IMR-90 (cell line): ENCODE results near the gene RASGRP3. TPM values are rescaled to one million over a fixed set of nuclear protein-coding genes. Genes with fewer than 3 reads are reported as not detected.

Experiments used
- ATAC-seq: fragments of 200-7000 bp; cut with Tn5 transposase; 2 replicates; pipeline ENCODE4 v1.9.1; 2020; ENCODE audit warnings: low read depth, mild to moderate bottlenecking, moderate library complexity
- BruUV-seq: library from RNA; stranded (reverse); fragments of 400-500 nt; replicated peaks from 2 replicates; lab custom pipeline; 2021; lab: Mats Ljungman, UMichigan
- CTCF ChIA-PET: fragments of 300-600 bp; formaldehyde crosslinking; extraction: SDS; loops from one replicate; lab custom pipeline; 2021; ENCODE audit warnings: antibody characterized with exemption; lab: Yijun Ruan, JAX
- POLR2A ChIA-PET: fragments of 300-600 bp; sonication (Branson Sonifier 250); formaldehyde crosslinking; loops from one replicate; lab custom pipeline; 2022; ENCODE audit warnings: antibody characterized with exemption; ENCODE audit not compliant: unreplicated experiment; lab: Charles Lee
- DNase-seq: peaks from one replicate; pipeline ENCODE4 v3.0.0; 2013
- H2AFZ ChIP-seq: replicated peaks from 2 replicates; pipeline ENCODE3; 2013; ENCODE audit warnings: low read length, mild to moderate bottlenecking; ENCODE audit not compliant: poor library complexity
- H2AK5ac ChIP-seq: 2 replicates; pipeline ENCODE4 v1.6.1; 2013; ENCODE audit warnings: low read depth, low read length, inconsistent platforms
- H2AK9ac ChIP-seq: replicated peaks from 2 replicates; pipeline ENCODE3; 2013; ENCODE audit warnings: mild to moderate bottlenecking, low read depth, low read length, moderate library complexity; ENCODE audit not compliant: poor library complexity
- H2BK120ac ChIP-seq: 2 replicates; pipeline ENCODE4 v1.6.1; 2013; ENCODE audit warnings: low read depth, low read length, inconsistent platforms
- H2BK15ac ChIP-seq: 3 replicates; pipeline ENCODE4 v1.6.1; 2013; ENCODE audit warnings: low read depth, low read length, inconsistent platforms
- H2BK20ac ChIP-seq: 2 replicates; pipeline ENCODE4 v1.6.1; 2013; ENCODE audit warnings: low read depth, mild to moderate bottlenecking, inconsistent platforms, low read length, moderate library complexity
- H2BK5ac ChIP-seq: 2 replicates; pipeline ENCODE4 v1.6.1; 2013; ENCODE audit warnings: mild to moderate bottlenecking, low read depth, low read length, inconsistent platforms; ENCODE audit not compliant: poor library complexity, severe bottlenecking
- H3K14ac ChIP-seq: replicated peaks from 2 replicates; pipeline ENCODE4 v1.6.1; 2013; ENCODE audit warnings: low read depth, low read length, inconsistent platforms
- H3K18ac ChIP-seq: 2 replicates; pipeline ENCODE4 v1.6.1; 2013; ENCODE audit warnings: low read depth, low read length, control low read depth
- H3K23ac ChIP-seq: 2 replicates; pipeline ENCODE4 v1.6.1; 2013; ENCODE audit warnings: low read depth, low read length, inconsistent platforms
- H3K27ac ChIP-seq: 2 replicates; pipeline ENCODE4 v1.5.1; 2013; ENCODE audit warnings: mild to moderate bottlenecking, control low read depth, low read length; ENCODE audit not compliant: insufficient read depth
- H3K27me3 ChIP-seq: 2 replicates; pipeline ENCODE4 v1.6.1; 2013; ENCODE audit warnings: low read length; ENCODE audit not compliant: control insufficient read depth, insufficient read depth
- H3K36me3 ChIP-seq: 2 replicates; pipeline ENCODE4 v1.6.1; 2013; ENCODE audit warnings: low read length, mixed read lengths; ENCODE audit not compliant: control insufficient read depth, insufficient read depth
- H3K4ac ChIP-seq: 2 replicates; pipeline ENCODE4 v1.6.1; 2013; ENCODE audit warnings: low read depth, low read length, inconsistent platforms
- H3K4me1 ChIP-seq: 2 replicates; pipeline ENCODE4 v1.6.1; 2013; ENCODE audit warnings: low read length, mixed read lengths; ENCODE audit not compliant: control insufficient read depth, insufficient read depth
- H3K4me2 ChIP-seq: 2 replicates; pipeline ENCODE4 v1.6.1; 2013; ENCODE audit warnings: low read depth, mild to moderate bottlenecking, control low read depth, low read length, moderate library complexity
- H3K4me3 ChIP-seq: 2 replicates; pipeline ENCODE4 v1.5.1; 2013; ENCODE audit warnings: low read depth, mild to moderate bottlenecking, control low read depth, low read length, moderate library complexity; ENCODE audit not compliant: insufficient read depth
- H3K56ac ChIP-seq: 2 replicates; pipeline ENCODE4 v1.6.1; 2013; ENCODE audit warnings: low read length, inconsistent platforms; ENCODE audit not compliant: insufficient read depth; ENCODE audit errors: extremely low read depth
- H3K79me1 ChIP-seq, 2 experiments: 2 replicates each; pipeline ENCODE4 v1.6.1; 2013; ENCODE audit warnings: low read length in 2 of 2, inconsistent platforms in 1 of 2, low read depth in 1 of 2
- H3K9ac ChIP-seq: 2 replicates; pipeline ENCODE4 v1.6.1; 2013; ENCODE audit warnings: low read depth, low read length, control low read depth
- H3K9me1 ChIP-seq: 2 replicates; pipeline ENCODE4 v1.6.1; 2013; ENCODE audit warnings: low read length, inconsistent platforms; ENCODE audit not compliant: insufficient read depth
- H3K9me3 ChIP-seq: 2 replicates; pipeline ENCODE4 v1.6.1; 2013; ENCODE audit warnings: low read length; ENCODE audit not compliant: control insufficient read depth, insufficient read depth
- H4K20me1 ChIP-seq: 2 replicates; pipeline ENCODE4 v1.6.1; 2013; ENCODE audit warnings: low read length, inconsistent platforms; ENCODE audit not compliant: insufficient read depth
- H4K5ac ChIP-seq: 2 replicates; pipeline ENCODE4 v1.6.1; 2013; ENCODE audit warnings: mild to moderate bottlenecking, low read depth, low read length, control low read depth
- H4K8ac ChIP-seq, 2 experiments: 2 replicates each; pipeline ENCODE4 v1.6.1; 2013; ENCODE audit warnings: low read depth in 2 of 2, low read length in 2 of 2, control low read depth in 1 of 2, inconsistent platforms in 1 of 2
- H4K91ac ChIP-seq: 2 replicates; pipeline ENCODE4 v1.6.1; 2013; ENCODE audit warnings: low read depth, low read length, inconsistent platforms; ENCODE audit not compliant: insufficient read depth
- BHLHE40 ChIP-seq: fragments of 150-350 bp; IDR thresholded peaks from 2 replicates; pipeline ENCODE4 v1.6.1; 2016; ENCODE audit warnings: mild to moderate bottlenecking, low read depth, low read length
- WGBS, 2 experiments: methylation state at CpG; one replicate each; pipeline versions ENCODE4 v1.1.5 to v1.1.7; 2013; ENCODE audit warnings: missing lambda C conversion rate in 2 of 2; ENCODE audit not compliant: insufficient read length in 1 of 2; ENCODE audit errors: extremely low coverage in 2 of 2; 5-methylcytosine and 5-hydroxymethylcytosine counted together
- dilution Hi-C: fragments of 300-500 bp; cut with HindIII; formaldehyde crosslinking; loops from one replicate; pipeline ENCODE4 v1.14.3; 2018; ENCODE audit warnings: low sequenced_read_pairs; ENCODE audit not compliant: unreplicated experiment
- in situ Hi-C: fragments of 300-500 bp; cut with MboI; formaldehyde crosslinking; loops from 3 replicates; pipeline ENCODE4 v1.14.3; 2019; ENCODE audit warnings: low sequenced_read_pairs, inconsistent platforms, mixed read lengths
- intact Hi-C: fragments of 100-400 bp; cut with micrococcal nuclease; formaldehyde crosslinking; loops from 2 replicates; pipeline ENCODE4 v1.10.0; 2022
- polyA plus RNA-seq, 3 experiments: library from polyadenylated mRNA; depleted of rRNA; stranded (reverse); fragments of >200 nt; gene quantifications; 2 replicates each; pipeline ENCODE4 v1.2.3, GENCODE V29; 2012; ENCODE audit warnings: low replicate concordance in 1 of 3
- total RNA-seq: library from RNA; depleted of rRNA; stranded (reverse); fragments of >200 nt; gene quantifications from 2 replicates; pipeline ENCODE4 v1.2.3, GENCODE V29; 2012

Gene RASGRP3
- total and polyA plus RNA-seq, 2 of the 4 experiments (the other 2 are of a cell fraction): 1.7 to 3.0 TPM

DNA sequence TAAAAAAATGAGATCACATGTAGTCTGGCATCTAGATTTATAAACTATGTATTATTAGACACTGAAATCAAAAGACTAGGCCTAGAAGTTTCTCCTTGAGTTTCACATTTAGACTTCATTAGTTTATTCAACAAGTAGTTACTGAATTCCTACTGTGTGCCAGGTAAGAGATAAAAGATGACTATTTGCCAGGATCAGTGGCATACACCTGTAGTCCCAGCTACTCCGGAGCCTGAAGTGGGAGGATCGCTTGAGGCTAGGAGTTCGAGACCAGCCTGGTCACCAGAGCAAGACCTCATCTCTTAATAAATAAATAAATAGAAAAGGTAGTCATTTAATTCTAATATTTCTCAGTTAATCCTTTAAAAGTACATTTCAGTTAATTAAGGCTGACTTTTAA is 120.6 kb downstream of the RASGRP3 start:
- CTCF ChIA-PET: no interaction called here

More for the DNA sequence above, 120.6 kb downstream of the RASGRP3 start:
- peaks cover 5% of the 10 kb centered on the region for H3K4me1 ChIP-seq
- peaks cover 9% of the 10 kb centered on the region; the same call in 1 of the 2 replicates for H3K9me1 ChIP-seq
- TF ChIP-seq BHLHE40: no peak
- H3K23ac ChIP-seq: no peak overlapping the region
- H2AFZ ChIP-seq: no peak overlapping the region
- WGBS, 2 experiments: no CpG with 5 or more reads among the region's 3 CpGs
- intact Hi-C loops: no loop called here
- peaks cover 19% of the 10 kb centered on the region for H3K36me3 ChIP-seq
- no peak overlapping the region for H3K56ac ChIP-seq
- H2AK9ac ChIP-seq: no peak overlapping the region
- no peak overlapping the region for H2BK15ac ChIP-seq
- H3K27me3 ChIP-seq: no peaks in the 10 kb centered on the region
- no peak overlapping the region for H2BK20ac ChIP-seq
- in situ Hi-C loops: no loop called here
- POLR2A ChIA-PET: no interaction called here
- no peak for DNase-seq
- H3K27ac ChIP-seq: no peak overlapping the region
- no peak overlapping the region for H4K91ac ChIP-seq
- peaks cover 13% of the 10 kb centered on the region; the same call in 1 of the 2 replicates for H4K20me1 ChIP-seq
- H2BK5ac ChIP-seq: no peak overlapping the region
- no peak overlapping the region for H2AK5ac ChIP-seq
- dilution Hi-C loops: no loop called here
- H3K9ac ChIP-seq: no peak overlapping the region
- H3K4me2 ChIP-seq: peak overlapping the region; percentile 61; the same call in 1 of the 2 replicates
- H4K5ac ChIP-seq: no peak overlapping the region
- H3K18ac ChIP-seq: no peak overlapping the region
- no TSS peak for BruUV-seq
- no peak overlapping the region for H2BK120ac ChIP-seq
- no peak overlapping the region for H3K4ac ChIP-seq
- H3K9me3 ChIP-seq: no peaks in the 10 kb centered on the region
- H3K4me3 ChIP-seq: no peak overlapping the region
- no peak overlapping the region for H4K8ac ChIP-seq
- H3K79me1 ChIP-seq: peaks cover 24 to 50% of the 10 kb centered on the region in 2 experiments
- H3K14ac ChIP-seq: 0 out of 2 replicates have a peak overlapping the region, but pooled peaks have one; percentile 51
- no peak for ATAC-seq
